HG03575 (cell line): ENCODE results near the gene NDUFA13.

Source experiments
- ATAC-seq: cut with Tn5 transposase; IDR thresholded peaks from one replicate; pipeline ENCODE4 v1.9.1; 2021; ENCODE audit not compliant: unreplicated experiment, insufficient number of reproducible peaks, low FRiP score; ENCODE audit errors: extremely low read depth

Gene NDUFA13

DNA sequence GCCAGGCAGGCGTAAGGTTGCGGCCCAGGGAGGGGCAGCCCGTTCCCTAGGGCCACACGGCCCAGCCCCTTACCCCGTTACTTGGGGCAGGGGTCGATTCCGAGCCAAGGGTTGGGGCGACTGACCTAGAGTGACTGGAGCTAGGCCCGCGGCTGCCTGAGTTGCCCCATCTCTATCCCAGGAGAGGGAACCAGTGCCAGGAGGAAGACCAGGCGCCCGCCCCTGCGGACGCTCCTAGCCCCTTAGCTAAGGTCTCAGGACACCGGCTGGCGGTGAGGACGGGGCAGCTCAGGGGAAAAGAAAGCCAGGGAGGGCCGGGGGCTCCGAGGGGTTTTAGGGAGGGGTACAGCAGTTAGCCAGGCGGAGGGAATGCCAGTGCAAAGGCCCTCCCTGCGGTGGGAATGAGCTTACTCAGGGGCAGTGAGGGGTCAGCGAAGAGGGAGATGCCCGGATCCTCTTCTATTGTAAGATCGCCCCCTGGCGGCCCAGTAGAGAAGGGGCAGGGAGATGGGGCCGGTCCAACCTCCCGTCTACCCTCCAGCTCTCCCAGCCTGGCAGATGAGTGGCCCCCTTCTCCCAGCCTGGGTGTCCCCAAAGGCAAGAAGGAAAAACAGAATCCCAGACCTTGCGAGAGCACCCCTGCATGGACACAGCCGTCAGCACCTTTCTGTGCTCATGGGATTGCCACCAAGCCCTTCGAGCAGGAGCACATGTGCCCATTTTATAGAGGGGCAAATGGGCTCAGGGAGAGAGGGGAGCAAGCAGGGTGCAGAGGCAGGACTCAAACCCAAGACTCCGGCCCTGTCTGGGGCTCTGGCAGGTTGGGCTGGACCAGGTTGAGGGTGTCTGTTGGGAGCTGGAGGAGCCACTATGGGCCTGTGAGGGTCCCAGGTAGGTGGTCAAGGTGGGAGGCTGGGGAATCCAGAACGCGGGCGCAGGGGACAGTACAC, 38.3 kb downstream of the NDUFA13 start:
- ATAC-seq = no peak

DNA sequence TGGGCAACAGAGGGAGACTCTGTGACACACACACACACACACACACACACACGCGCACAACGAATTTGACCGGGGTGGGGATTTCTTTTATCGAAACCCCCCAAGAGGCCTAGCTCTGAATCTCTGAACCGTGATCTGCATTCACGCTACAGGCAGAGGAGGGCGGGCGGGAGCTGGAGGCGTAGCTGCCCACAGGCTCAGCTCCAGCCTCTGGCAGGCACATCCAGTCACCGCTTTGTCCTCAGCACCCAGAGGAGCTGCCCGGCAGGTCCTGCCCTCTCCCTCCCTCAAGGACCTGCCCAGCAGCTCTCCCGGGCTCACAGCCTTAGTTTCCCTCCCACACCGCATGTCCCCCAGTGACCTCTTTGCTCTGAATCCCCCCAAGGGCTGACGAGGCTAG, 42.0 kb downstream of the NDUFA13 start:
- ATAC-seq = no peak

DNA sequence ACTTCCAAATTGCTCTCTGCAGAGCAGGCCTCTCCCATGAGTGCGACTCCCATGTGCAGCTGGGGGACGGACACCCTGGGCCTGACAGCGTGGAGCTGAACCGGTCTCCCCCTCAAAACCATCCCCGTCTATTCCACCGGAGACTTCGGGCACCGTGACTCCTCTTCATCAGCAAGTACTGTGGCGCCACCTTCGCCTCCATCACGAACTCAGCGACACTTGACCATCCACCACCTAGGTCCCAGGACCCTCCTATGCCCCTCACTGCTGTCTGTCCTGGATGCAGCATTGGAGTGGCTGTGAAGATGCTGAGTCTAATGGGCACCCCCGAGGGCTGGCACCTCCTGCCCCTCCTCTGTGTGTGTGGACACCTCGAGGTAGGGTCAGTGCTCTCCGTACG, 42.6 kb downstream of the NDUFA13 start:
- ATAC-seq = no peak

DNA sequence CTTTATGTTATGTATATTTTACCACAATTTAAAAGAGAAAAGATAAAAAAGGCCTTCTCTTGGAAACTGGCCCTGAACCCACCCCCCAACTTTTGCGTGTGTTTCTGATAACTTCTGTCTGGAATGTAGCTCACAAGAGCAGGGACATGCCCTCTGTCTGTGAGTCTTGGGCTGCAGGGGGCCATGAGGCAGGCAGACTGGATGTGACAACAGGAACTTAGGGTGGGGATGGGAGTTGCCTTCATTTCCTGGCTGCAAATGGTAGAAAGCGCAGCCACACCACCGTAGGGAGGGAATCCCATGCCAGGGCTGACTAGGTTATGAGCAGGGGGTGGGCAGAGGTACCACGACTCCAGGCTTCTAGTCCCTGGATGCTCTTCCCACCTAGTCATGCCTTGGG, 43.9 kb downstream of the NDUFA13 start:
- no peak for ATAC-seq

DNA sequence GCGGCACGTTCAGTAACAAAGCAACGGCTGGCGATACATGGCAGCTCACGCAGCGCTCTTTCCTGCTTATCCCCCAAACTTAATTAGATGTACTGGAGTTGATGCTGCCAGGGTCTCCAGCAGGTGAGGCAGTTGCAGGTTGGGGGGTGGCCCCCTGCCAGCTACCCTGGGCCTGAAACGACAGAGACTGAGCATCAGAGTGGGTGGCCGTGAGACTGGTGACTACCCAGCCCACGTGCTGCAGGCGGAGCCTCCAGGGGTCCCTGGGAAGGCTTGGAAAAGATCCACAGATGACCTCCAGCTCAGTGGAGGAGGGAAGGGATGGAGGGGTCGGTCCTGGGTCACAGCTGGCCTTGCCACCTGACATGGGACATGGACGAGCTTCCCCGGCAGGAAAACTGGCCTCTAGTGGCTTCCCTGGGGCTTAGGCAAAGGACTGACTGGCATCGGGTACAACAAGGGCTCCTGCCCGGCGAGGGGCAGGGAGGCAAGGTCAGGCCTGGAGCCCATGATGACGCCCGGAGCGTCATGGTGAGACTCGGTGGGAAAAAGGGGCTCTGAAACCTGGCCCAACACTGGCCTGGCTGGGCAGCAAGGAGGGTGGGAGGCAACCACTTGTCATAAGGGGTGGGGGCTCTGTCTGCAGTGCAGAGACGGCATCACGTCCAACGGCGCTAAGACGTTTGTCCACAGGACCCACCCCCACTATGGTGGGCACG, 46.1 kb downstream of the NDUFA13 start:
- no peak for ATAC-seq

GRCh38 chr19:19562665-19563347, 46.8 kb downstream of the NDUFA13 start:
- no peak for ATAC-seq

DNA sequence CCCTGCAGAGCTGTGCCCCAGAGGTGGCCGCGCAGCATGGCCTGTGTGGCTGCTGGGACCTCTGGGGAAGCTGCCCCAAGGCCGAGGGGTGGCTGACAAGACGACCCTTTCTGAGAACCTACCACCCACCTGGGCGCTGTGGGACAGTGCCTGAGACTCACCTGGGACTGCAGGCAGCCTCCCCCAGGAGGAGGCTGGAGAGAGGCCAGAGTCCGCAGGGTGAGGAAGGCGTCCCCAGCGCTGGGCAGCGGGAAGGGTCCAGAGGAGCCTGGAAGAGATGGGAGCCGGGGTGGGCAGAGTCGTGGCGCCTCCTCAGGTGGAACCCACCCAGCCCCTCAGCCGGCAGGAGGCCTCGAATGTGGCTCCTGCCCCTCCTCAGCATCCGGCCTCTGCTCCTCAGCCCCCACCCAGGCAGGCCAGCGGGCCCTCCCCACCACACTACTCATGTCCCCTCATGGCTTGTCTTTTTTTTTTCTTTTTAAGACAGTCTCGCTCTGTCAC, 47.4 kb downstream of the NDUFA13 start:
- no peak for ATAC-seq

DNA sequence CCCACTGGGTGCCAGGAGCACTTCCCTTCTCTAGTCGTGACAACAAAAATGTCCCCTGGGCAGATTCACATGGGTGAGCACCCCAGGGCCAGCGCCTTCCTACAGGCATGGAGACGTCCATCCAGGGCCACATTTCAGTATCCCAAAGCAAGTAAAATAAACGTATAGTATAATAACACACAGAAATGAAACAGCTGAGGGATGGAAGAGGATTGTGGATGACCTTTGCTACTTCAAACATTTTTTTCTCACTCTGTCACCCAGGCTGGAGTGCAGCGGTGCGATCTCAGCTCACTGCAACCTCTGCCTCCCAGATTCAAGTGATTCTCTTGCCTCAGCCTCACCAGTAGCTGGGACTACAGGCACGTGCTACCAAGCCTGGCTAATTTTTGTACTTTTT, 50.3 kb downstream of the NDUFA13 start:
- ATAC-seq = no peak

DNA sequence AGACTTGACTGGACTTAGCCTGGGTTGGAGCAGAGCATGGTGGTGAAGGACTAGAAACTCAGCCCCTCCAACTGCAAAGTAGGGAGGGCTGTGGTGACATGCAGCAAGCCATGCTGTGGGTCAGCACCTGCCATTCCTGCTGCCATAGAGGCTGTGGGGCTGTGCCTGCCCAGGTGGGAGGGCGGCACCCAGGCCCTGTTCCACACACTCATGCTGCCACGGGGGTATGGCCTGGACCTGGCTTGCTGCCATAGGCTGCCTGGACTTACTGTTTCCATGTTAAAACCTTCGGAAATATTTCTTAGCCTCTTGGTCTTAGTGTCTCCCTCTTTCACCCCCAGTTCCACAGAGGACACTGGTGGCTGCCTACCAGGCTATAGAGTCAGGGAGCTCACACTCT, 51.4 kb downstream of the NDUFA13 start:
- ATAC-seq = no peak

- ATAC-seq = no peak
Measured at GRCh38 chr19:19568802-19569756, 53.1 kb downstream of the NDUFA13 start.

DNA sequence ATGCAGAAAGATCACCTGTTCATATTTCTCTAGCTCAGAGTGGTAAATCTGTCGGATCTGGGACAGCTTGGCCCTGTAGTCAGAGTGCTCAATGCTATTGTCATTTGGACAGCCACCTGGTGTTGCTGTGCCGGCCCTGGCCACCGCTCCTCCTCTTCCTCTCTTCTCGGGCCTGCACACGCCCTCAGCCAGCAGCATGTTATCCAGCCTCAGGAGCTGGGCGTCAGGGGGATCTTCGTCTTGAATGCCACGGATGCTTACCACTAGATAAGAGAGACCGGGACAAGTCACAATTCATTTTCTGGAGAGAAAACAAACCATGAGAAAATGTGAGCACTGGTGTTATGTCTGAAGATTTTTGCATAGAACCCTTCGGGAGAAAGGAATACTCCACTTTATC, 54.5 kb downstream of the NDUFA13 start:
- ATAC-seq = no peak

DNA sequence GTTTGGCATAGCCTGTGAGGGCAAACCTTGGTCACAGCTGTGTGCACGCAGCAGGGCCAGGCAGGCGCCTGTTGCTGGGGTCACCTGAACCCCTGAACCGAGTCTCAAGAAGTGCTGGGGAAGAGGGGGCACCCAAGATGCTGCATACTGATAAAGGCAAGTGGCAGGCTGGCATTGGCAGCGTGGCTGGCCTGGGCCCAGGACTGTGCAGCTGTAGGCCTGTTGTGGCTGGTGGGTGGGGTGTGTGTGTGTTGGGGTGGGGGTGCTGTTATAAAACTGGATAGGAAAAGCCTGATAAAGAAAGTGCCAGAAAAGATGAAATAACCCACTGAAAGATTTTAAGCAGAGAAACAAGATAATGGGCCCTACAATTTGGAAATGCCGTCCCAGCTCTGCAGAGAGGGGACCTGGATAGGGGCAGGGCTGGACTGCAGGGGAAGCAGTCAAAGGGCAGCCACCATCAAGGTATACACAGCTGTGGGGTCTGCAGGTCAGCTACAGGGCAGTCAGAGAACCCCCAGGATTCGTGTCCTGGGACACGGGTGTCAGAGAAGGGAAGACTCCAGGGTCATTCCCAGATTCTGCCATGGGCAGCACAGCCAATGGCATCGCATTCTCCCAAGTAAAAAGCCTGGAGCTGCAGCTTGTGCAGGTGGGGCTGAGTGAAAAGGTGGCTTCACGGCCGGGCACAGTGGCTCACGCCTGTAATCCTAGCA, 55.2 kb downstream of the NDUFA13 start:
- no peak for ATAC-seq

GRCh38 chr19:19575411-19575810, 59.4 kb downstream of the NDUFA13 start:
- ATAC-seq = no peak
